ENCODE measurements around the gene RCL1. TPM values are rescaled to one million over a fixed set of nuclear protein-coding genes. Genes with fewer than 3 reads are reported as not detected.

Gene RCL1
- total and polyA plus RNA-seq, 2 of the 13 experiments (the other 11 are each of a cell fraction or from before 2014, with no cell fraction given), result 22.3 to 31.6 TPM

GRCh38 chr9:4792572-4793458 lies at the start of gene RCL1 (continued):
- TF ChIP-seq NFAT5 (CRISPR knock-in tag; IDR thresholded peaks at IDR 0.05), result peak; percentile 21; the same call in 1 of the 2 replicates
- TF ChIP-seq THRA (CRISPR knock-in tag; IDR thresholded peaks at IDR 0.05; ENCODE audit: borderline replicate concordance), result no peak
- TF ChIP-seq RBM39 (IDR thresholded peaks at IDR 0.05; ENCODE audit: low read depth, low read length, poor library complexity, severe bottlenecking), result peak; percentile 68
- TF ChIP-seq TAF1 (CRISPR knock-in tag; IDR thresholded peaks at IDR 0.05), result peak; percentile 62
- no peak for TF ChIP-seq SOX13 (IDR thresholded peaks at IDR 0.05)
- TF ChIP-seq SOX13 (CRISPR knock-in tag; conservative IDR thresholded peaks at IDR 0.05 in 1 of 2, IDR thresholded peaks at IDR 0.05 in 1 of 2), result no peak
- TF ChIP-seq GABPA (IDR thresholded peaks at IDR 0.05; ENCODE audit: low read depth, low read length), result no peak
- no peak for TF ChIP-seq GABPA (CRISPR knock-in tag; IDR thresholded peaks at IDR 0.05; ENCODE audit: low read depth)
- peak; percentile 40 for TF ChIP-seq XRCC5 (optimal IDR thresholded peaks at IDR 0.05; ENCODE audit: low read length)
- peak; percentile 98 for TF ChIP-seq ARID4A (CRISPR knock-in tag; IDR thresholded peaks at IDR 0.05; ENCODE audit: borderline replicate concordance)
- TF ChIP-seq ZNF776 (CRISPR knock-in tag; IDR thresholded peaks at IDR 0.05), result peak; percentile 45; the same call in 1 of the 2 replicates
- no peak; the same call in 1 of the 2 replicates for TF ChIP-seq ZNF569 (CRISPR knock-in tag; IDR thresholded peaks at IDR 0.05; ENCODE audit: borderline replicate concordance)
- no peak for TF ChIP-seq ZNF44 (CRISPR knock-in tag; IDR thresholded peaks at IDR 0.05)
- peak; percentile 29; the same call in 1 of the 2 replicates for TF ChIP-seq MTA1 (CRISPR knock-in tag; IDR thresholded peaks at IDR 0.05; ENCODE audit: borderline replicate concordance)
- no peak for TF ChIP-seq SMARCC2 (IDR thresholded peaks at IDR 0.05)
- no peak for TF ChIP-seq ZNF781 (CRISPR knock-in tag; IDR thresholded peaks at IDR 0.05; ENCODE audit: borderline replicate concordance, not compliant biosample characterization)
- TF ChIP-seq ZNF850 (CRISPR knock-in tag; conservative IDR thresholded peaks at IDR 0.05), result no peak

All from HepG2 (cell line).